Tibial nerve (tissue), 4 donors: ENCODE measurements around the gene MYOM3.

Experiments used
- EP300 ChIP-seq, 2 donors: sonication (generic); formaldehyde crosslinking; IDR thresholded peaks; one replicate each; pipeline ENCODE4 v1.6.1; 2017; ENCODE audit warnings: antibody characterized with exemption in 2 of 2, mild to moderate bottlenecking in 1 of 2
- POLR2A ChIP-seq, 2 donors: fragments of 450-650 bp; IDR thresholded peaks; one replicate each; pipeline ENCODE4 v1.6.1; 2017; ENCODE audit warnings: antibody characterized with exemption in 2 of 2, mild to moderate bottlenecking in 2 of 2, moderate library complexity in 2 of 2
- TF ChIP-seq, protein P1 (sequence below), 5 experiments: fragments of 200-600 bp in 3 of 5; fragments of 450-650 bp in 2 of 5; sonication (generic) in 3 of 5; IDR thresholded peaks; one replicate each; pipeline ENCODE4 v1.5.1; 2016 to 2019; ENCODE audit warnings: antibody characterized with exemption in 5 of 5, mild to moderate bottlenecking in 3 of 5, moderate library complexity in 2 of 5

DNA sequence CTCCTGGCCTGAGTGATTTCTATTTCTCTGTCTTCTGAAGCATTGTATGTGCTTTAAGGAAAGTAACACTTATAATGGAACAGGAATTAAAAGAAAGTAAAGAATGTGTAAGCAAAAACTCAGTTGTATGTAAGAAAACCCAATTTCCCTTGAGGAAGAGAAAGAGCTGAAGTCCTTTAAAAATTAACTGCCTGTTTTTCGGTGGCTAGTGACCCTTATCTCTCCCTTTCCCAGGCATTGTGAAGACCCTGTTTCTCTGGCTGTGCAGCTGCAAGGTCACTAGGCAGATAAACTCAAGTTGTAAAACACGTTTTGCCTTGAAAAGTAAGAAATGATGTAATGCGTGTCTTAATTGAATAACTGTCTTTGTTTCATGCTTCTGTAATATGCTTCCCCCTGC is 8.5 kb downstream of the MYOM3 start:
- no peak for TF ChIP-seq POLR2A (IDR thresholded peaks at IDR 0.05)
- TF ChIP-seq, protein P1, sequence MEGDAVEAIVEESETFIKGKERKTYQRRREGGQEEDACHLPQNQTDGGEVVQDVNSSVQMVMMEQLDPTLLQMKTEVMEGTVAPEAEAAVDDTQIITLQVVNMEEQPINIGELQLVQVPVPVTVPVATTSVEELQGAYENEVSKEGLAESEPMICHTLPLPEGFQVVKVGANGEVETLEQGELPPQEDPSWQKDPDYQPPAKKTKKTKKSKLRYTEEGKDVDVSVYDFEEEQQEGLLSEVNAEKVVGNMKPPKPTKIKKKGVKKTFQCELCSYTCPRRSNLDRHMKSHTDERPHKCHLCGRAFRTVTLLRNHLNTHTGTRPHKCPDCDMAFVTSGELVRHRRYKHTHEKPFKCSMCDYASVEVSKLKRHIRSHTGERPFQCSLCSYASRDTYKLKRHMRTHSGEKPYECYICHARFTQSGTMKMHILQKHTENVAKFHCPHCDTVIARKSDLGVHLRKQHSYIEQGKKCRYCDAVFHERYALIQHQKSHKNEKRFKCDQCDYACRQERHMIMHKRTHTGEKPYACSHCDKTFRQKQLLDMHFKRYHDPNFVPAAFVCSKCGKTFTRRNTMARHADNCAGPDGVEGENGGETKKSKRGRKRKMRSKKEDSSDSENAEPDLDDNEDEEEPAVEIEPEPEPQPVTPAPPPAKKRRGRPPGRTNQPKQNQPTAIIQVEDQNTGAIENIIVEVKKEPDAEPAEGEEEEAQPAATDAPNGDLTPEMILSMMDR (IDR thresholded peaks at IDR 0.05): no peak
- no peak for TF ChIP-seq EP300 (IDR thresholded peaks at IDR 0.05)
